GM19193 (cell line): Measurements from ENCODE around the gene LDLRAD3.

ENCODE experiments used
- POLR2A ChIP-seq: IDR thresholded peaks from 4 replicates; pipeline ENCODE4 v1.6.1; 2011; ENCODE audit not compliant: insufficient read depth, insufficient read length; ENCODE audit errors: extremely low read depth

Gene LDLRAD3

GRCh38 chr11:36051235-36052144 lies 107.6 kb downstream of the LDLRAD3 start:
- no peak for TF ChIP-seq POLR2A

- no peak for TF ChIP-seq POLR2A
These were observed 109.4 kb downstream of the LDLRAD3 start for GRCh38 chr11:36053281-36053680.

- TF ChIP-seq POLR2A, result no peak
These were observed 110.0 kb downstream of the LDLRAD3 start for GRCh38 chr11:36053862-36054261.

GRCh38 chr11:36054628-36055027 lies 110.8 kb downstream of the LDLRAD3 start:
- TF ChIP-seq POLR2A, result no peak

GRCh38 chr11:36056160-36056751 lies 112.4 kb downstream of the LDLRAD3 start:
- no peak for TF ChIP-seq POLR2A

GRCh38 chr11:36057379-36058042 lies 113.6 kb downstream of the LDLRAD3 start:
- TF ChIP-seq POLR2A, result no peak

GRCh38 chr11:36059660-36060059 lies 115.8 kb downstream of the LDLRAD3 start:
- TF ChIP-seq POLR2A, result no peak

- no peak for TF ChIP-seq POLR2A
These were observed 117.1 kb downstream of the LDLRAD3 start for GRCh38 chr11:36060926-36061325.

- TF ChIP-seq POLR2A, result no peak
These were observed 117.6 kb downstream of the LDLRAD3 start for GRCh38 chr11:36061471-36061870.

GRCh38 chr11:36062796-36063365 lies 119.0 kb downstream of the LDLRAD3 start:
- TF ChIP-seq POLR2A, result no peak

GRCh38 chr11:36065436-36065835 lies 121.6 kb downstream of the LDLRAD3 start:
- no peak for TF ChIP-seq POLR2A

- TF ChIP-seq POLR2A, result no peak
These were observed 123.0 kb downstream of the LDLRAD3 start for GRCh38 chr11:36066891-36067290.

GRCh38 chr11:36069576-36070212 lies 125.8 kb downstream of the LDLRAD3 start:
- TF ChIP-seq POLR2A, result no peak

- no peak for TF ChIP-seq POLR2A
These were observed 126.5 kb downstream of the LDLRAD3 start for GRCh38 chr11:36070213-36070953.
